GM12891 (cell line): ENCODE measurements around the gene PCCB.

Experiments used
- DNase-seq: peaks from one replicate; pipeline ENCODE4 v3.0.0; 2011; ENCODE audit warnings: low spot score; ENCODE audit not compliant: insufficient read length
- FAIRE-seq: peaks from 2 replicates; lab custom pipeline; 2011; peaks lifted over from hg19 to GRCh38; lab: Jason Lieb, UNC
- PAX5 ChIP-seq: IDR thresholded peaks from 2 replicates; pipeline ENCODE4 v1.6.1; 2011; ENCODE audit warnings: low read length, moderate library complexity, mild to moderate bottlenecking; ENCODE audit not compliant: insufficient read depth, severe bottlenecking
- POLR2A ChIP-seq: IDR thresholded peaks from 2 replicates; pipeline ENCODE4 v1.6.1; 2011; ENCODE audit warnings: low read depth, low read length, control low read depth
- POLR2AphosphoS5 ChIP-seq: IDR thresholded peaks from 2 replicates; pipeline ENCODE4 v1.6.1; 2011; ENCODE audit warnings: low read depth, low read length, control low read depth
- POU2F2 ChIP-seq: IDR thresholded peaks from 2 replicates; pipeline ENCODE4 v1.6.1; 2011; ENCODE audit warnings: low read depth, mild to moderate bottlenecking, control low read depth, low read length, moderate library complexity
- SPI1 ChIP-seq: IDR thresholded peaks from 2 replicates; pipeline ENCODE4 v1.6.1; 2011; ENCODE audit warnings: low read depth, low read length, control low read depth
- TAF1 ChIP-seq: IDR thresholded peaks from 2 replicates; pipeline ENCODE4 v1.6.1; 2011; ENCODE audit warnings: low read depth, low read length, control low read depth

PCCB gene

GRCh38 chr3:136237961-136238649, 12.0 kb upstream of the PCCB start:
- no peak for TF ChIP-seq POU2F2
- no peak for TF ChIP-seq POLR2A
- TF ChIP-seq POLR2AphosphoS5, result no peak
- no peak for TF ChIP-seq SPI1
- no peak for TF ChIP-seq PAX5
- TF ChIP-seq TAF1, result no peak

GRCh38 chr3:136239094-136239493, 11.0 kb upstream of the PCCB start:
- no peak for FAIRE-seq
- TF ChIP-seq SPI1, result no peak
- no peak for TF ChIP-seq POU2F2
- no peak for TF ChIP-seq TAF1
- TF ChIP-seq POLR2A, result no peak
- no peak for TF ChIP-seq POLR2AphosphoS5
- TF ChIP-seq PAX5, result no peak
- no peak for DNase-seq

More at GRCh38 chr3:136237961-136238649, 12.0 kb upstream of the PCCB start:
- no peak for FAIRE-seq
- DNase-seq, result no peak

GRCh38 chr3:136245691-136246090, 4.4 kb upstream of the PCCB start:
- no peak for TF ChIP-seq POLR2A
- TF ChIP-seq POU2F2, result no peak
- TF ChIP-seq SPI1, result no peak
- TF ChIP-seq TAF1, result no peak
- no peak for TF ChIP-seq PAX5
- no peak for DNase-seq
- FAIRE-seq, result no peak

- TF ChIP-seq SPI1 (no peak), POLR2AphosphoS5 (no peak), POLR2A (no peak), TAF1 (no peak), PAX5 (no peak), POU2F2 (no peak)
- FAIRE-seq (no peak), DNase-seq (no peak)
Observed at GRCh38 chr3:136247436-136247835, 2.7 kb upstream of the PCCB start.

- no peak for FAIRE-seq
Observed at GRCh38 chr3:136247855-136248590, 2.1 kb upstream of the PCCB start.

GRCh38 chr3:136249091-136249490, 1.0 kb upstream of the PCCB start:
- TF ChIP-seq POU2F2 (no peak), POLR2A (no peak), SPI1 (no peak), PAX5 (no peak), TAF1 (no peak), POLR2AphosphoS5 (no peak)
- FAIRE-seq, result no peak

More at GRCh38 chr3:136247855-136248590, 2.1 kb upstream of the PCCB start:
- TF ChIP-seq SPI1 (no peak), POLR2AphosphoS5 (no peak), POU2F2 (no peak), POLR2A (no peak), TAF1 (no peak), PAX5 (no peak)
- DNase-seq, result no peak

GRCh38 chr3:136249593-136249992, 547 bp upstream of the PCCB start:
- DNase-seq (no peak), FAIRE-seq (no peak)
- TF ChIP-seq POLR2A, result no peak
- no peak for TF ChIP-seq POU2F2
- TF ChIP-seq SPI1, result no peak
- TF ChIP-seq TAF1, result no peak
- TF ChIP-seq POLR2AphosphoS5, result no peak
- TF ChIP-seq PAX5, result no peak

More at GRCh38 chr3:136249091-136249490, 1.0 kb upstream of the PCCB start:
- DNase-seq, result no peak

GRCh38 chr3:136250903-136251460, 842 bp downstream of the PCCB start:
- DNase-seq, result peak; percentile 15
- TF ChIP-seq TAF1 (peak; percentile 19; the same call in 1 of the 2 replicates), SPI1 (peak; percentile 80), POLR2AphosphoS5 (no peak), POU2F2 (no peak), POLR2A (no peak), PAX5 (no peak)
- peak; percentile 56 for FAIRE-seq

- FAIRE-seq (no peak), DNase-seq (no peak)
- TF ChIP-seq PAX5 (no peak), POLR2AphosphoS5 (no peak), POLR2A (no peak), TAF1 (no peak), SPI1 (no peak), POU2F2 (no peak)
Observed at GRCh38 chr3:136251511-136251910, 1.4 kb downstream of the PCCB start.
